GM12878 (cell line): ENCODE results near the gene DGKB. TPM values are rescaled to one million over a fixed set of nuclear protein-coding genes. Genes with fewer than 3 reads are reported as not detected.

Source experiments
- ATAC-seq: fragments of 200-7000 bp; cut with Tn5 transposase; 3 replicates; pipeline ENCODE4 v1.9.1; 2020; ENCODE audit warnings: mild to moderate bottlenecking, moderate library complexity
- BruUV-seq: library from RNA; stranded (reverse); fragments of 400-500 nt; replicated peaks from 2 replicates; lab custom pipeline; 2021; lab: Mats Ljungman, UMichigan
- CTCF ChIA-PET: fragments of 300-600 bp; sonication (Branson Sonifier 250); formaldehyde crosslinking; extraction: SDS; loops from one replicate; lab custom pipeline; 2021; ENCODE audit warnings: inconsistent platforms; lab: Yijun Ruan, JAX
- POLR2A ChIA-PET: fragments of 350-600 bp; formaldehyde crosslinking; extraction: SDS; loops from one replicate; lab custom pipeline; 2021; ENCODE audit warnings: inconsistent platforms; lab: Charles Lee
- RAD21 ChIA-PET: fragments of 300-600 bp; sonication (Branson Sonifier 250); formaldehyde crosslinking; loops from one replicate; lab custom pipeline; 2023; ENCODE audit warnings: antibody characterized with exemption; ENCODE audit not compliant: unreplicated experiment; lab: Charles Lee
- SMC1A ChIA-PET: fragments of 300-600 bp; sonication (Branson Sonifier 250); formaldehyde crosslinking; loops from one replicate; lab custom pipeline; 2023; ENCODE audit not compliant: unreplicated experiment, uncharacterized antibody; lab: Charles Lee
- DNase-seq: peaks from one replicate; pipeline ENCODE4 v3.0.0-alpha.2; 2011; ENCODE audit warnings: low read depth, low spot score
- FAIRE-seq: peaks from 3 replicates; lab custom pipeline; 2011; peaks lifted over from hg19 to GRCh38; lab: Jason Lieb, UNC
- H2AFZ ChIP-seq: 2 replicates; pipeline ENCODE4 v1.6.0; 2011; ENCODE audit warnings: low read depth, low read length, control low read depth; ENCODE audit not compliant: control insufficient read depth
- H3K27ac ChIP-seq: 2 replicates; pipeline ENCODE4 v1.5.1; 2011; ENCODE audit warnings: control low read depth; ENCODE audit not compliant: control insufficient read depth, insufficient read depth
- H3K27me3 ChIP-seq, 2 experiments: replicated peaks in 1 of 2; 2 replicates each; pipeline versions ENCODE4 v1.6.0 to v1.6.1; 2011; ENCODE audit warnings: low read length in 1 of 2; ENCODE audit not compliant: control insufficient read depth in 2 of 2, insufficient read depth in 2 of 2
- H3K36me3 ChIP-seq, 2 experiments: 2 replicates each; pipeline ENCODE4 v1.5.1; 2011; ENCODE audit warnings: low read length in 1 of 2; ENCODE audit not compliant: control insufficient read depth in 2 of 2, insufficient read depth in 2 of 2
- H3K4me1 ChIP-seq: 2 replicates; pipeline ENCODE4 v1.6.1; 2011; ENCODE audit warnings: mild to moderate bottlenecking, low read length, moderate library complexity, mixed read lengths; ENCODE audit not compliant: control insufficient read depth, insufficient read depth
- H3K4me2 ChIP-seq: 2 replicates; pipeline ENCODE4 v1.6.0; 2011; ENCODE audit warnings: control low read depth; ENCODE audit not compliant: control insufficient read depth, insufficient read depth
- H3K4me3 ChIP-seq: fragments of 200-600 bp; sonication (generic); 2 replicates; pipeline ENCODE4 v1.5.1; 2016
- H3K79me2 ChIP-seq: 2 replicates; pipeline ENCODE4 v1.6.0; 2011; ENCODE audit warnings: low read length; ENCODE audit not compliant: control insufficient read depth, insufficient read depth
- H3K9ac ChIP-seq: 2 replicates; pipeline ENCODE4 v1.8.0; 2011; ENCODE audit warnings: low read length, control low read depth, mixed read lengths; ENCODE audit not compliant: control insufficient read depth, insufficient read depth
- H3K9me3 ChIP-seq: replicated peaks from 3 replicates; pipeline ENCODE4 v1.5.1; 2011; ENCODE audit warnings: mild to moderate bottlenecking, low read length; ENCODE audit not compliant: control insufficient read depth, insufficient read depth
- H4K20me1 ChIP-seq: 2 replicates; pipeline ENCODE4 v1.6.0; 2011; ENCODE audit not compliant: control insufficient read depth, insufficient read depth
- ASH2L ChIP-seq: fragments of 300-600, 200-600 bp; sonication (generic); IDR thresholded peaks from 2 replicates; pipeline ENCODE4 v1.6.1; 2017; ENCODE audit warnings: low read depth, mild to moderate bottlenecking, borderline replicate concordance
- BRCA1 ChIP-seq: IDR thresholded peaks from 2 replicates; pipeline ENCODE4 v1.6.1; 2011; ENCODE audit warnings: low read depth, low read length, improper control_type of control experiment
- CBX3 ChIP-seq: fragments of 200-600 bp; sonication (generic); IDR thresholded peaks from 2 replicates; pipeline ENCODE4 v1.6.1; 2016; ENCODE audit warnings: low read depth, borderline replicate concordance
- HDAC6 ChIP-seq: fragments of 200-600 bp; sonication (generic); IDR thresholded peaks from one replicate; pipeline ENCODE4 v1.8.0; 2017; ENCODE audit warnings: antibody characterized with exemption; ENCODE audit not compliant: unreplicated experiment
- KLF5 ChIP-seq: fragments of 450-650 bp; IDR thresholded peaks from 2 replicates; pipeline ENCODE4 v1.6.1; 2014; ENCODE audit warnings: mild to moderate bottlenecking; ENCODE audit not compliant: partially characterized antibody
- LARP7 ChIP-seq: fragments of 450-650 bp; IDR thresholded peaks from 2 replicates; pipeline ENCODE4 v1.6.1; 2017; ENCODE audit warnings: mild to moderate bottlenecking
- MYC ChIP-seq: IDR thresholded peaks from 2 replicates; pipeline ENCODE4 v1.6.1; 2011; ENCODE audit warnings: mild to moderate bottlenecking, low read length, moderate library complexity, inconsistent platforms; ENCODE audit not compliant: insufficient read depth, insufficient replicate concordance, insufficient read length, severe bottlenecking
- NBN ChIP-seq: fragments of 450-650 bp; IDR thresholded peaks from 2 replicates; pipeline ENCODE4 v1.6.1; 2016
- NRF1 ChIP-seq: conservative IDR thresholded peaks from 2 replicates; pipeline ENCODE4 v1.6.1; 2011; ENCODE audit warnings: mild to moderate bottlenecking, low read depth, low read length, improper control_type of control experiment
- PAX5 ChIP-seq: IDR thresholded peaks from 2 replicates; pipeline ENCODE4 v1.6.1; 2011; ENCODE audit warnings: low read depth, low read length, borderline replicate concordance
- RUNX3 ChIP-seq: IDR thresholded peaks from 2 replicates; pipeline ENCODE4 v1.6.1; 2012; ENCODE audit warnings: low read length, inconsistent platforms
- TCF3 ChIP-seq: IDR thresholded peaks from 2 replicates; pipeline ENCODE4 v1.6.1; 2012; ENCODE audit warnings: low read depth, mild to moderate bottlenecking, low read length, borderline replicate concordance; ENCODE audit not compliant: insufficient read depth
- ZBED1 ChIP-seq: IDR thresholded peaks from 2 replicates; pipeline ENCODE4 v1.6.1; 2016; ENCODE audit warnings: borderline replicate concordance
- ZNF274 ChIP-seq: IDR thresholded peaks from one replicate; pipeline ENCODE4 v1.8.0; 2011; ENCODE audit not compliant: insufficient read length, insufficient read depth
- WGBS: methylation state at CpG from one replicate; pipeline ENCODE4 v1.1.6; 2016; ENCODE audit warnings: low lambda C conversion rate; ENCODE audit not compliant: insufficient replicate concordance, insufficient coverage; ENCODE audit errors: missing lambda C conversion rate; 5-methylcytosine and 5-hydroxymethylcytosine counted together
- in situ Hi-C: fragments of 300-500 bp; cut with MboI; formaldehyde crosslinking; loops from 9 replicates; pipeline ENCODE4 v1.14.3; 2018; ENCODE audit warnings: mixed read lengths
- intact Hi-C: fragments of 100-400 bp; cut with micrococcal nuclease; formaldehyde crosslinking; loops from one replicate; pipeline ENCODE4 v1.14.2; 2022; ENCODE audit not compliant: unreplicated experiment
- polyA plus RNA-seq, 11 experiments: library from polyadenylated mRNA; depleted of rRNA in 4 of 11; unstranded in 6 of 11; stranded (reverse) in 5 of 11; fragments of >200 nt; fragmentation: Nextera tagmentation in 4 of 11; fragmentation: Illumina TruSeq in 1 of 11; extraction: Ambion mirVana in 4 of 11; extraction: Trizol in 1 of 11; gene quantifications; 1 replicate in 1 of 11; 2 replicates in 10 of 11; pipeline versions ENCODE4 v1.2.1 to v1.2.3, GENCODE V29; 2011 to 2016; ENCODE audit warnings: inconsistent platforms in 2 of 11, missing spikeins in 2 of 11, low read depth in 1 of 11
- total RNA-seq, 4 experiments: library from RNA; depleted of rRNA in 3 of 4; stranded (reverse); fragments of >200 nt in 3 of 4; fragmentation: Illumina TruSeq in 1 of 4; extraction: Trizol in 1 of 4; gene quantifications; 2 replicates each; pipeline versions ENCODE4 v1.2.1 to v1.2.3, GENCODE V29; 2013 to 2021
- TF ChIP-seq, protein P1 (sequence below): IDR thresholded peaks from 2 replicates; pipeline ENCODE4 v1.6.1; 2012; ENCODE audit warnings: low read depth, low read length, improper control_type of control experiment

The DGKB gene
- total and polyA plus RNA-seq, 10 of the 15 experiments (the other 5 are each of a cell fraction or from before 2014, with no cell fraction given), result 0.02 to 0.10 (median 0.04) TPM; not detected in 6

DNA sequence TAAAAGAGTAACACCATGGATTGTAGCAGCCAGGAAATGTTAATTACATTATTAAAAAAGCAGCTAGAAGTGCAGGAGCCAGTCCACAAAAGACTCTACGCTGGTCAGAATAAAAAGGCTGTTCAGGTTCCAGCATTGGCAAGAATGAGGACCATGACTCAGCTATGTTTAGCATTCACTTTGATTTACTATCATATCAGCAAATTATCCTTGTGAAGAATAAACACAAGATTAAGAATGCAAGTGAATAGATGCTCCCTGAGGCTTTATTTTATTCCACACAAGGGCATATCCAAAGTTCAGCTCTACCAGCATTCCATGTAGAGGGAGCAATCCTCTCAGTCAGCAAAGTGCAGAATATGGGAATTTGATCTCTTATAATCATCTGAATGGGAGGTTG is 13.6 kb downstream of the DGKB start:
- FAIRE-seq (no peak), DNase-seq (no peak), ATAC-seq (no peak)
- H3K4me2 ChIP-seq, result no peak overlapping the region
- H3K4me1 ChIP-seq, result no peaks in the 10 kb centered on the region
- H3K79me2 ChIP-seq, result no peaks in the 10 kb centered on the region
- H3K27me3 ChIP-seq, result no peaks in the 10 kb centered on the region
- intact Hi-C loops, result no loop called here
- ChIA-PET POLR2A (no interaction called here), CTCF (interaction anchor here (0.6 kb wide), 1 partner anchor 19 kb away, joined by 3 read pairs; no protein-coding TSS in a partner anchor), SMC1A (interaction anchor here (0.7 to 1.0 kb wide), 2 partner anchors 18 to 141 kb away, joined by 3 to 5 read pairs; no protein-coding TSS in a partner anchor), RAD21 (no interaction called here)
- H3K9me3 ChIP-seq, result no peaks in the 10 kb centered on the region
- H3K9ac ChIP-seq, result no peak overlapping the region
- no TSS peak for BruUV-seq
- in situ Hi-C loops, result no loop called here
- WGBS, result 0% methylated on average over 1 of the region's 1 CpG
- H4K20me1 ChIP-seq, result no peaks in the 10 kb centered on the region
- H3K4me3 ChIP-seq, result no peak overlapping the region
- H3K27ac ChIP-seq, result no peak overlapping the region
- TF ChIP-seq TCF3 (no peak), RUNX3 (no peak), LARP7 (no peak), MYC (no peak), HDAC6 (no peak), NBN (no peak), KLF5 (no peak), ZNF274 (no peak), BRCA1 (no peak), CBX3 (no peak), ZBED1 (no peak), NRF1 (no peak), PAX5 (no peak), ASH2L (no peak)
- TF ChIP-seq, protein P1, sequence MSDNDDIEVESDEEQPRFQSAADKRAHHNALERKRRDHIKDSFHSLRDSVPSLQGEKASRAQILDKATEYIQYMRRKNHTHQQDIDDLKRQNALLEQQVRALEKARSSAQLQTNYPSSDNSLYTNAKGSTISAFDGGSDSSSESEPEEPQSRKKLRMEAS, result no peak
- no peaks in the 10 kb centered on the region for H3K36me3 ChIP-seq
- H2AFZ ChIP-seq, result no peak overlapping the region
